Transverse colon (tissue), 4 donors: Measurements from ENCODE around the gene NEK7. TPM values are rescaled to one million over a fixed set of nuclear protein-coding genes. Genes with fewer than 3 reads are reported as not detected.
A peak's percentile ranks its signal among the peaks of the same experiment; 100 is the strongest.

Experiments used
- DNase-seq: peaks from one replicate; pipeline ENCODE4 v3.0.0-alpha.2; 2019
- H3K27ac ChIP-seq, 4 donors: fragments of 200-600 bp; sonication (generic); 2 replicates each; pipeline ENCODE4 v1.5.1; 2016 to 2018; ENCODE audit warnings: inconsistent platforms in 4 of 4
- H3K27me3 ChIP-seq: fragments of 200-600 bp; sonication (generic); 2 replicates; pipeline ENCODE4 v1.5.1; 2017; ENCODE audit warnings: inconsistent platforms
- H3K36me3 ChIP-seq, 4 donors: fragments of 200-600 bp; sonication (generic); 2 replicates each; pipeline ENCODE4 v1.5.1; 2017 to 2019; ENCODE audit warnings: inconsistent platforms in 4 of 4
- H3K4me1 ChIP-seq, 4 donors: fragments of 200-600 bp; sonication (generic); 2 replicates each; pipeline ENCODE4 v1.5.1; 2017 to 2020; ENCODE audit warnings: inconsistent platforms in 4 of 4
- H3K4me3 ChIP-seq, 4 donors: fragments of 200-600 bp; sonication (generic); 1 replicate in 1 of 4; 2 replicates in 3 of 4; pipeline versions ENCODE4 v1.5.1 to v1.6.1; 2017 to 2019; ENCODE audit warnings: inconsistent platforms in 4 of 4
- H3K9me3 ChIP-seq, 2 donors: fragments of 200-600 bp; sonication (generic); 2 replicates each; pipeline ENCODE4 v1.5.1; 2017 to 2019; ENCODE audit warnings: inconsistent platforms in 2 of 2
- CTCF ChIP-seq, 5 experiments: fragments of 200-600 bp in 3 of 5; fragments of 450-650 bp in 2 of 5; sonication (generic) in 3 of 5; IDR thresholded peaks; 1 replicate in 2 of 5; 2 replicates in 3 of 5; pipeline ENCODE4 v1.5.1; 2016 to 2017; ENCODE audit warnings: antibody characterized with exemption in 5 of 5, inconsistent platforms in 3 of 5, mild to moderate bottlenecking in 2 of 5, moderate library complexity in 1 of 5
- EP300 ChIP-seq: sonication (generic); formaldehyde crosslinking; IDR thresholded peaks from one replicate; pipeline ENCODE4 v1.6.1; 2017; ENCODE audit warnings: antibody characterized with exemption, low read depth
- POLR2A ChIP-seq: fragments of 450-650 bp; IDR thresholded peaks from one replicate; pipeline ENCODE4 v1.6.1; 2016; ENCODE audit warnings: antibody characterized with exemption, mild to moderate bottlenecking, moderate library complexity
- POLR2AphosphoS5 ChIP-seq, 3 donors: sonication (generic); formaldehyde crosslinking; IDR thresholded peaks; one replicate each; pipeline ENCODE4 v1.6.1; 2016; ENCODE audit warnings: antibody characterized with exemption in 3 of 3
- WGBS, 2 donors: methylation state at CpG; one replicate each; pipeline ENCODE4 v1.1.5; 2018; ENCODE audit warnings: low coverage in 1 of 2; 5-methylcytosine and 5-hydroxymethylcytosine counted together
- in situ Hi-C, 4 donors: fragments of 200-750 bp; cut with MboI; loops; one replicate each; pipeline versions ENCODE4 v1.15.0 to v1.15.1; 2017; ENCODE audit warnings: low sequenced_read_pairs in 3 of 4, low pct_ligation_motif_present in 1 of 4, low pct_unique_long_range_greater_than_20kb in 1 of 4
- intact Hi-C: fragments of 100-400 bp; cut with DNase I; formaldehyde crosslinking; loops from one replicate; pipeline ENCODE4 v1.15.1; 2023; ENCODE audit warnings: low total_unique reads
- total RNA-seq, 4 donors: library from RNA; depleted of rRNA; stranded (reverse); fragments of >200 nt; gene quantifications; one replicate each; pipeline ENCODE4 v1.1.0, GENCODE V29; 2016

The NEK7 gene
- total RNA-seq, 4 donors from 2014 or later = 40.4 to 71.0 (median 57.6) TPM

DNA sequence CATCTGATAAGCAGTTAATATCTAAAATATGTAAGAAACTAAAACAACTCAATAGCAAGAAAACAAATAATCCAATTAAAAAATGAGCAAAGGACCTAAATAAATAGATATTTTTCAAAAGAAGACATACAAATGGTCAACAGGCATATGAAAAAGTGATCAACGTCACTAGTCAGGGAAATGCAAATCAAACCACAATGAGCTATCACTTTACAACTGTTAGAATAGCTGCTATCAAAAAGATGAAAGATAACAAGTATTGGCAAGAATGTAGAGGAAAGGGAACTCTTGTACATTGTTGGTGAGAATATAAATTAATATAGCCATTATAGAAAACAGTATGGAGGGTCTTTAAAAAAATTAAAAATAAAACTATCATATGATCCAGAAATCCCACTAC, 40.7 kb upstream of the NEK7 start:
- H3K4me1 ChIP-seq = no peaks in the 10 kb centered on the region
- H3K9me3 ChIP-seq = no peaks in the 10 kb centered on the region
- no peak overlapping the region for H3K27ac ChIP-seq
- no peak for TF ChIP-seq CTCF (IDR thresholded peaks at IDR 0.05)
- TF ChIP-seq POLR2A = no peak
- TF ChIP-seq EP300 = no peak
- TF ChIP-seq POLR2AphosphoS5 (IDR thresholded peaks at IDR 0.05) = no peak
- WGBS, 2 donors = 35 to 58% methylated on average over 1 of the region's 1 CpG
- in situ Hi-C loops = no loop called here
- no peaks in the 10 kb centered on the region for H3K27me3 ChIP-seq
- no peak for DNase-seq
- H3K36me3 ChIP-seq = no peaks in the 10 kb centered on the region
- H3K4me3 ChIP-seq = no peak overlapping the region
- intact Hi-C loops = no loop called here

GRCh38 chr1:198116469-198116868, 40.3 kb upstream of the NEK7 start:
- H3K36me3 ChIP-seq = no peaks in the 10 kb centered on the region
- TF ChIP-seq POLR2A (no peak), POLR2AphosphoS5 (IDR thresholded peaks at IDR 0.05) (no peak), CTCF (IDR thresholded peaks at IDR 0.05) (no peak), EP300 (no peak)
- H3K4me1 ChIP-seq = no peaks in the 10 kb centered on the region
- H3K27me3 ChIP-seq = no peaks in the 10 kb centered on the region
- in situ Hi-C loops (no loop called here), intact Hi-C loops (no loop called here)
- no peak for DNase-seq
- no peak overlapping the region for H3K4me3 ChIP-seq
- no peak overlapping the region for H3K27ac ChIP-seq
- 83 to 91% methylated on average over 5 of the region's 5 CpGs for WGBS, 2 donors
- no peaks in the 10 kb centered on the region for H3K9me3 ChIP-seq

GRCh38 chr1:198117267-198117666, 39.5 kb upstream of the NEK7 start:
- intact Hi-C loops (no loop called here), in situ Hi-C loops (no loop called here)
- no peaks in the 10 kb centered on the region for H3K36me3 ChIP-seq
- H3K4me1 ChIP-seq = no peaks in the 10 kb centered on the region
- 84 to 100% methylated on average over 1 of the region's 1 CpG for WGBS, 2 donors
- DNase-seq = no peak
- H3K4me3 ChIP-seq = no peak overlapping the region
- TF ChIP-seq CTCF (IDR thresholded peaks at IDR 0.05) (no peak), POLR2A (no peak), POLR2AphosphoS5 (IDR thresholded peaks at IDR 0.05) (no peak), EP300 (no peak)
- no peaks in the 10 kb centered on the region for H3K27me3 ChIP-seq
- H3K27ac ChIP-seq = no peak overlapping the region
- H3K9me3 ChIP-seq = no peaks in the 10 kb centered on the region

DNA sequence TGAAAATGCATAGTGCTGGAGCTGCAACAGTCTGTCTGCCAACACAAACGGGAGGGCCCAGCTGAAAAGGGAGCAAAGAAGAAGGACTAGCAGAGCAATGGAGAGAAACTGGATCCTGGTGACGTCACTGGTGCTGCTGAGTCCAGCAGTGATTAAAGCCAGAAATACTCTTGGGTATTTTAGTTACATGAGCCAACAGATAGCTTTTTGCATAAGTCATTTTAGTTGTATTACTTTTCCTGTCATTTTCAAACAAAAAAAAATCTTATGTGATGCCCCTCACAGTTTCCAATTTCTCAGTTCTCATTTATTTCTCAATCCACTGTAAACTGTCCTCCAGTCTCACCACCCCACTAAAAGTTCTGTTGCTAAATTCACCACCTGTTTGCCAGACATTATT, 38.7 kb upstream of the NEK7 start:
- no peak overlapping the region for H3K27ac ChIP-seq

More for the DNA sequence above, 38.7 kb upstream of the NEK7 start:
- 47 to 51% methylated on average over 2 of the region's 2 CpGs for whole genome bisulfite sequencing, 2 donors
- Histone ChIP-seq H3K27me3 (no peaks in the 10 kb centered on the region), H3K4me3 (no peak overlapping the region), H3K4me1 (no peaks in the 10 kb centered on the region), H3K36me3 (no peaks in the 10 kb centered on the region), H3K9me3 (no peaks in the 10 kb centered on the region)
- intact Hi-C loops (no loop called here), in situ Hi-C loops (no loop called here)
- DNase-seq = peak; percentile 9
- TF ChIP-seq POLR2AphosphoS5 (IDR thresholded peaks at IDR 0.05) = peak in 1 of 3 donors; percentile 11
- TF ChIP-seq EP300 = no peak
- no peak for TF ChIP-seq POLR2A
- no peak for TF ChIP-seq CTCF (IDR thresholded peaks at IDR 0.05)
